ENCODE data around the gene SPATS2L. TPM values are rescaled to one million over a fixed set of nuclear protein-coding genes. Genes with fewer than 3 reads are reported as not detected.

The SPATS2L gene
- total and polyA plus RNA-seq, 2 of the 13 experiments (the other 11 are each of a cell fraction or from before 2014, with no cell fraction given) = 154 to 212 TPM

DNA sequence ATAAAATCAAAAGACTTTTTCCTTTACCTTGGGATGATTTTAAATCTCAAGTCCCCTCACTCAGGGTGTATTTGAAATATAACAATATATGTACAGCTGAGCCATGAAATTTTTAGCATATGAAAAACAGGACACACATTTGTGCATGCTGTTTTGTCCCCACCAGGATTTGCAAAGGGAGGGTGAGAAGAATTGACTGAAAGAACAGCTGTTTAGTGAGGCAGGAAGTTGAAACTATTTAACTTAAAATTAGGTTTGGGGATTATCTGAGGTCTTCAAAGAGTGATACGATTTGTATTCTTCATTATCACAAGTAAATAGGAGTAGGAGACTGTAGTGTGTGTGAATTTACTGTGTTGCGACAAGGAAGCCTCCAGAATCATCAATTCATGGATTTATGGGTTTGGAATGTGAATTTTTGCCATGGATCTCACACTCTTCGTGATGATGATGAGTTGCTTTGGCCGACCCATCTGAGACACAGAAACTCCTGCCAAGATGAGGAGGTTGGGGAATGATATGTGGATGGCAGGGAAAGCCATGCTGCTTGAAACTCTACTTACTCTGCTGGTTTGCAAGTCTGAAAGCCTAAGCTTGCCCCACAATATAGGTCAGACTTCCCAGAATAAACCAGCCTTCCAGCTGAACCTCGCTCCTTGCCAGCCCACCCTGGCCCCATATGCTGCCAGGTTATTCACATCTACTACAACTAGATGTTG is 31.0 kb upstream of the SPATS2L start:
- BruUV-seq (replicated peaks) = no TSS peak
- Histone ChIP-seq H3K9ac (ENCODE audit: insufficient read depth, low read depth, low read length) (no peak overlapping the region), H3K4me3 (replicated peaks in 1 of 3; ENCODE audit: insufficient read depth in 1 of 3, low read depth in 2 of 3, low read length in 3 of 3) (no peak overlapping the region), H3K9me3 (ENCODE audit: low read length) (no peaks in the 10 kb centered on the region), H3K79me2 (ENCODE audit: insufficient read depth, low read length) (no peaks in the 10 kb centered on the region), H3K36me3 (replicated peaks in 1 of 2; ENCODE audit: control insufficient read depth in 1 of 2, insufficient read depth in 2 of 2, low read length in 2 of 2) (no peaks in the 10 kb centered on the region), H3K27ac (ENCODE audit: extremely low read length, insufficient read depth, low read length) (no peak overlapping the region), H3K27me3 (ENCODE audit: control insufficient read depth in 1 of 2, insufficient read depth in 2 of 2, low read length in 2 of 2) (peaks cover 0 to 2% of the 10 kb centered on the region in 2 experiments; a peak in 1 of 5 replicates), H3K4me1 (ENCODE audit: insufficient read depth, low read length) (peaks cover 45% of the 10 kb centered on the region), H4K20me1 (ENCODE audit: insufficient read depth, low read length) (no peaks in the 10 kb centered on the region), H3K4me2 (ENCODE audit: low read depth, low read length) (no peak overlapping the region; the same call in 1 of the 2 replicates), H2AFZ (ENCODE audit: low read length) (no peak overlapping the region)
- CTCF ChIA-PET (ENCODE audit: low intra/inter-chr PET ratio, low total read pairs) = no interaction called here
- DNase-seq (ENCODE audit: low spot score) = no peak
- POLR2A ChIA-PET = interaction anchor here (1.9 kb wide), 1 partner anchor 31 kb away, joined by 7 read pairs; the partner anchor contains the start of gene SPATS2L
- 62% methylated on average over 5 of the region's 5 CpGs for WGBS (ENCODE audit: low lambda C conversion rate)
- intact Hi-C loops (cut with micrococcal nuclease; ENCODE audit: unreplicated experiment) = loop anchor here (2.0 kb wide), 1 partner anchor 55 kb away; no protein-coding TSS in a partner anchor
- TF ChIP-seq, protein P1, sequence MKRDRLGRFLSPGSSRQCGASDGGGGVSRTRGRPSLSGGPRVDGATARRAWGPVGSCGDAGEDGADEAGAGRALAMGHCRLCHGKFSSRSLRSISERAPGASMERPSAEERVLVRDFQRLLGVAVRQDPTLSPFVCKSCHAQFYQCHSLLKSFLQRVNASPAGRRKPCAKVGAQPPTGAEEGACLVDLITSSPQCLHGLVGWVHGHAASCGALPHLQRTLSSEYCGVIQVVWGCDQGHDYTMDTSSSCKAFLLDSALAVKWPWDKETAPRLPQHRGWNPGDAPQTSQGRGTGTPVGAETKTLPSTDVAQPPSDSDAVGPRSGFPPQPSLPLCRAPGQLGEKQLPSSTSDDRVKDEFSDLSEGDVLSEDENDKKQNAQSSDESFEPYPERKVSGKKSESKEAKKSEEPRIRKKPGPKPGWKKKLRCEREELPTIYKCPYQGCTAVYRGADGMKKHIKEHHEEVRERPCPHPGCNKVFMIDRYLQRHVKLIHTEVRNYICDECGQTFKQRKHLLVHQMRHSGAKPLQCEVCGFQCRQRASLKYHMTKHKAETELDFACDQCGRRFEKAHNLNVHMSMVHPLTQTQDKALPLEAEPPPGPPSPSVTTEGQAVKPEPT (CRISPR knock-in tag; IDR thresholded peaks at IDR 0.05; ENCODE audit: low read depth) = no peak
- TF ChIP-seq, protein P2, sequence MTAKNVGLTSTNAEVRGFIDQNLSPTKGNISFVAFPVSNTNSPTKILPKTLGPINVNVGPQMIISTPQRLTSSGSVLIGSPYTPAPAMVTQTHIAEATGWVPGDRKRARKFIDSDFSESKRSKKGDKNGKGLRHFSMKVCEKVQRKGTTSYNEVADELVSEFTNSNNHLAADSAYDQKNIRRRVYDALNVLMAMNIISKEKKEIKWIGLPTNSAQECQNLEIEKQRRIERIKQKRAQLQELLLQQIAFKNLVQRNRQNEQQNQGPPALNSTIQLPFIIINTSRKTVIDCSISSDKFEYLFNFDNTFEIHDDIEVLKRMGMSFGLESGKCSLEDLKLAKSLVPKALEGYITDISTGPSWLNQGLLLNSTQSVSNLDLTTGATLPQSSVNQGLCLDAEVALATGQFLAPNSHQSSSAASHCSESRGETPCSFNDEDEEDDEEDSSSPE (CRISPR knock-in tag; IDR thresholded peaks at IDR 0.05) = no peak
- no peak for TF ChIP-seq EZH2 (conservative IDR thresholded peaks at IDR 0.05; ENCODE audit: low read depth, low read length)
- no peak for TF ChIP-seq EHMT2 (IDR thresholded peaks at IDR 0.05; ENCODE audit: borderline replicate concordance, low read depth, low read length)
- TF ChIP-seq PTBP1 (IDR thresholded peaks at IDR 0.05; ENCODE audit: low read depth, low read length, poor library complexity, severe bottlenecking) = no peak
- ATAC-seq = no peak
- FAIRE-seq = peak; percentile 48
- in situ Hi-C loops (cut with HindIII; ENCODE audit: extremely low pct_ligation_motif_present, low pct_unique_long_range_greater_than_20kb) = no loop called here
